Activated naive CD8-positive, alpha-beta T cell treated with anti-CD3 and anti-CD28 coated beads, Interleukin-2, amount 10 ng/mL, durations not matched to agents 7 days and 5 days (primary cell): ENCODE results near the gene C20orf173. TPM values are rescaled to one million over a fixed set of nuclear protein-coding genes. Genes with fewer than 3 reads are reported as not detected.
"Not testable (repeated sequence)": the region's sequence is repeated elsewhere in the genome, so short reads cannot be mapped to it uniquely, and the experiment has no call there.

Source experiments
- ATAC-seq: fragments of 150-1000 bp; cut with Tn5 transposase; one replicate; pipeline ENCODE4 v1.10.0; 2021; ENCODE audit warnings: low read depth, moderate library complexity
- POLR2A ChIA-PET: fragments of 350-600 bp; sonication (Branson Sonifier 250); formaldehyde crosslinking; loops from one replicate; lab custom pipeline; 2021; ENCODE audit warnings: antibody characterized with exemption; lab: Charles Lee
- DNase-seq: peaks from one replicate; pipeline ENCODE4 v3.0.0; 2021
- H3K27ac Mint-ChIP-seq: one replicate; pipeline ENCODE4 v1.8.0; 2022; ENCODE audit warnings: mild to moderate bottlenecking, mixed read lengths
- H3K27me3 Mint-ChIP-seq: one replicate; pipeline ENCODE4 v1.8.0; 2022; ENCODE audit warnings: mild to moderate bottlenecking, moderate library complexity, mixed read lengths
- H3K36me3 Mint-ChIP-seq: one replicate; pipeline ENCODE4 v1.8.0; 2021; ENCODE audit warnings: mild to moderate bottlenecking, mixed read lengths
- H3K4me1 Mint-ChIP-seq: one replicate; pipeline ENCODE4 v1.8.0; 2021; ENCODE audit warnings: mixed read lengths
- H3K4me3 Mint-ChIP-seq: one replicate; pipeline ENCODE4 v1.8.0; 2022; ENCODE audit warnings: mild to moderate bottlenecking, moderate library complexity, mixed read lengths
- H3K9me3 Mint-ChIP-seq: one replicate; pipeline ENCODE4 v1.8.0; 2021; ENCODE audit warnings: mixed read lengths
- total RNA-seq, 2 experiments: library from RNA; stranded (reverse); gene quantifications; one replicate each; pipeline ENCODE4 v1.2.3, GENCODE V29; 2021

C20orf173 gene
- total RNA-seq, 2 experiments from 2014 or later = not detected

DNA sequence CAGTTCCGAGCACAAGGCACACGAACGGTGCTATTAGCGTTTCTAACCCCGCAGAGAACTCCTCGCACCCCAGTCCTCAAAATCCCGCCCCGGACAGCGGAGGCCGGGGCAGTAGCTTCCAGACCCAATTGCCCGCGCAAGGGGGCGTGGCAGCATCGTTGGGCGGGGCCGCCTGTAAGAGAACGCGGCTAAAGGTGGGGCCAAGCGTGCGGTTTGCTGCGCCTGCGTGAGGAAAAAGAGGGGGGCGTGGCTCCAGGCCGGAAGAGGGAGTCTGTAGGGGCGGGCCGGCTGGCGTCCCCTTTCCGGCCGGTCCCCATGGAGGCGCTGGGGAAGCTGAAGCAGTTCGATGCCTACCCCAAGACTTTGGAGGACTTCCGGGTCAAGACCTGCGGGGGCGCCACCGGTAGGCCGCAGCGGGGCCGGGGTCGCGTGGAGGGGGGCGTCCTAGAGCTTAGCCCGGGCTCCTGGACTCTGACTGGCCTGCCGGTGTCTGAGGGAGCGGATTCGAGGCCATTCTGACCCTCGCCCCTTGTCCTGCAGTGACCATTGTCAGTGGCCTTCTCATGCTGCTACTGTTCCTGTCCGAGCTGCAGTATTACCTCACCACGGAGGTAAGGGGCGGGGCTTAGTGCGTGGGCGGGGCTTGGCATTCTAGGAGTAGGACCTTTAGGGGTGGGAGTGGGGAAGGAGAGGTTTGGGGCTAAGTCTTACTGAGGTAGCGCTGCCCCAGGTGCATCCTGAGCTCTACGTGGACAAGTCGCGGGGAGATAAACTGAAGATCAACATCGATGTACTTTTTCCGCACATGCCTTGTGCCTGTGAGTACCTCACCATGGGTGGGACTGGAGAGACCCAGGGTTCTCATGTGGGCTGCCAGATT is 12.6 kb upstream of the C20orf173 start, which contains the start of gene ERGIC3:
ERGIC3 (plus strand) TSS at position 296 of the 880 bp plus-strand sequence; CDS start at position 316, 20 bp downstream.
- ATAC-seq = peak; percentile 94
- Mint-ChIP-seq H3K27me3 (peaks cover 4% of the 10 kb centered on the region), H3K9me3 (no peaks in the 10 kb centered on the region), H3K36me3 (peaks cover 4% of the 10 kb centered on the region), H3K4me1 (peaks cover 14% of the 10 kb centered on the region), H3K27ac (peak within 1 kb of the TSS; percentile 94), H3K4me3 (peak within 1 kb of the TSS; percentile 94)
- POLR2A ChIA-PET = interaction anchor here (0.5 to 2.8 kb wide), 7 partner anchors 15 to 412 kb away, joined by 3 to 12 read pairs (median 5); partner anchors contain the start of genes SCAND1 and SPAG4
- DNase-seq = peak; percentile 97

DNA sequence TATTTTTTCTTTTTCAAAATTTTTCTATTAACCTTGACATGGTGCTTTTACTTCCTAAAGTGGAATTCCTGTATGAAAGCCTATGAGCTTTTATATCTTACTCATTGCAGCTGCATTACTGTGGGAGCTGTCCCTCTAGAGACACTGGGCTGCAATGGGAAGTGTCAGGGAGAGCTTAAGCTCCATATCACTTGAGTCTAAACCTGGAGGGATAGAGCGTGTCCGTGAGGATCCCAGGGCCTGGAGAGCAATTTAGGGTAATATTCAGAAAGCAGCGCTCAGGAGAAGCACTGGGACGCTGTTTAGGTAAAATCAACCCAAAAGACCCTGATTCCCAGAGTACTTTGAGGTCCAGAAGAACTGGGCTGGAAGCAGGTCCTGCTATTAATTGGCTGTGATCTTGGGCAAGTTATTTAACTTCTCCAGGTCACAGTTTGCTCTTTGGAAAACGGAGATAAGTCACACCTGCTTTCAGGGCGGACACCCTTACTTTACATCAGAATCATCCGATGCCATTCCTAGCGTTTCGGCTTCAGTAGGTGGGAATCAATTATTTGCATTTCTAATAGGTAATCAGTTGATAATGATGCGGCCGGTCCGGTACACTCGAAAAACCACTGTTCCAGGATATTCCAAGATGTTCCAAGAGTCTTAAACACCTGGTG is 11.8 kb upstream of the C20orf173 start:
- Mint-ChIP-seq H3K27ac (no peak overlapping the region), H3K36me3 (peaks cover 4% of the 10 kb centered on the region), H3K27me3 (peaks cover 4% of the 10 kb centered on the region), H3K9me3 (no peaks in the 10 kb centered on the region), H3K4me3 (peak overlapping the region; percentile 94), H3K4me1 (peaks cover 14% of the 10 kb centered on the region)
- DNase-seq (no peak), ATAC-seq (no peak)
- POLR2A ChIA-PET = interaction anchor here (0.6 to 2.8 kb wide), 6 partner anchors 50 to 413 kb away, joined by 4 to 12 read pairs (median 6); partner anchors contain the start of genes SCAND1 and SPAG4

DNA sequence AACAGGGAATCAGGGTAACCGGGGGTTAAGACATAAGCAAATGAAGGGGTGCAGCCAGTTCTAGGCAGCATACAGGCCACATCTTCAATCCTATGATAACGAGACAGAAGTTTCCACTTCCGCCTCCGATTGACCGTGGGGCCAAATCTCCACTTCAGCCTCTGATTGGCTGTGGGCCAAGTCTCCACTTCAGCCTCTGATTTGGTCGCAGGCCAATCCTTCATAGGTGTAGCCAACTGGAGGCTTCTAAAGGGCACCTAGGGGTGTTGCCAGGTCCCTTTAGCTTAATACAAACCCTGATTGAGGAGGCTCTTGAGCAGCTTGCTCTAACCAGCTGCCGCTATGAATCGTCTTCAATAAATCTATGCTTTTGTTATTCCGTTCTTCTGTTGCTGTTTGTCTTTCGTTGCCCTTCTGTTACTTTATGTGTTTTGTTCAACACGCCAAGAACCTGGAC is 10.3 kb upstream of the C20orf173 start:
- DNase-seq = no peak
- peaks cover 4% of the 10 kb centered on the region for H3K27me3 Mint-ChIP-seq
- peak overlapping the region; percentile 63 for H3K27ac Mint-ChIP-seq
- H3K36me3 Mint-ChIP-seq = peaks cover 4% of the 10 kb centered on the region
- ATAC-seq = peak; percentile 31
- H3K9me3 Mint-ChIP-seq = no peaks in the 10 kb centered on the region
- peak overlapping the region; percentile 61 for H3K4me3 Mint-ChIP-seq
- H3K4me1 Mint-ChIP-seq = peaks cover 14% of the 10 kb centered on the region
- POLR2A ChIA-PET = interaction anchor here (1.3 kb wide), 1 partner anchor 414 kb away, joined by 4 read pairs; the partner anchor contains the start of gene SCAND1

DNA sequence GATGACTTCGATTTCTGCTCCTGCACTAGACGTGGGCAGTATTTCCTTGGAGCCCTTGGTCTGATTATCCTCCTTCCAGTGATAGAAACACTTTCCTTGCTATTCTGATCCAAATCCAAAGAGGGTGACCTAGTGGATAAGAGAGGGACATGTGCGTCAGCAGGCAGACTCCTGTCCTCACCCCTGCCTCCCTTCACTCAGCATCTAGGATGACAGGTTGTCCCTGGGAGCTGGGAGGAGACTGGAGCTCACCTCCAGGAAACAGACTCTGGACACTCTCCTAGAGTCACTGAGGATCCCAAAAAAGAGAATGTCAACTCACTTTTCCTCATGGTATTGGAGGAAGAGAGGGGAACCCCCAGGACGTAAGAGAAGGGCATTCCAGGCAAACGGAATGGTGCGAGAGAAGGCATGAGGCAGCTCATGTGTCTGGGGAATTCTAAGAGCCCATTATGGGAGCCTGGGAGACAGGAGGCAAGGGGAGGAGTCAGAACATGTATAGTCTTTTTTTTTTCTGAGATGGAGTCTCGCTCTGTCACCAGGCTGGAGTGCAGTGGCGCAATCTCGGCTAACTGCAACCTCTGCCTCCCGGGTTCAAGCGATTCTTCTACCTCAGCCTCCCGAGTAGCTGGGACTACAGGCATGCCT is 2.2 kb downstream of the C20orf173 start:
- no peak overlapping the region for H3K27ac Mint-ChIP-seq
- POLR2A ChIA-PET = interaction anchor here (0.6 to 0.7 kb wide), 2 partner anchors 15 to 27 kb away, joined by 3 read pairs; no protein-coding TSS in a partner anchor

DNA sequence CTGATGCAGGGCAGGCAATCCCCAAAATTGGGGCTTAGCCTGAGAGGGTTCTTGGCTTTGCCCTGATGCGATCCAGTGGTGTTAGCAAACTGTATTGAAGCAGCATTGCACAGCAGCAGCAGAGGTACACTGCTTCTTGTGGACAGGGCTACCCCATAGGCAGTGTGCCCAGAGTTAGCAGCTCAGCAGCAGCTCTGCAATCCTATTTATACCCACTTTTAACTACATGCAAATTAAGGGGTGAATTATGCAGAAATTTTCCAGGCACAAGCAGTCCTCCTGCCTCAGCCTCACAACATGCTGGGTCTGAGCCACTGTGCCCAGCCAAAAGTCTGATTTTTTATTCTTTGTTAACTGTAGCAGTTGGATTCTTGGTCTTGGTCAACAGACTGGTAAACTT is 3.8 kb downstream of the C20orf173 start:
- Mint-ChIP-seq H3K4me1 (peaks cover 5% of the 10 kb centered on the region), H3K9me3 (no peaks in the 10 kb centered on the region), H3K36me3 (peaks cover 1% of the 10 kb centered on the region), H3K4me3 (no peak overlapping the region), H3K27ac (no peak overlapping the region), H3K27me3 (no peaks in the 10 kb centered on the region)
- ATAC-seq (no peak), DNase-seq (no peak)
- POLR2A ChIA-PET = no interaction called here

More for the DNA sequence above, 2.2 kb downstream of the C20orf173 start:
- Mint-ChIP-seq H3K27me3 (peaks cover 3% of the 10 kb centered on the region), H3K36me3 (peaks cover 1% of the 10 kb centered on the region), H3K4me1 (peaks cover 5% of the 10 kb centered on the region), H3K4me3 (no peak overlapping the region), H3K9me3 (no peaks in the 10 kb centered on the region)
- no peak for ATAC-seq
- DNase-seq = no peak

DNA sequence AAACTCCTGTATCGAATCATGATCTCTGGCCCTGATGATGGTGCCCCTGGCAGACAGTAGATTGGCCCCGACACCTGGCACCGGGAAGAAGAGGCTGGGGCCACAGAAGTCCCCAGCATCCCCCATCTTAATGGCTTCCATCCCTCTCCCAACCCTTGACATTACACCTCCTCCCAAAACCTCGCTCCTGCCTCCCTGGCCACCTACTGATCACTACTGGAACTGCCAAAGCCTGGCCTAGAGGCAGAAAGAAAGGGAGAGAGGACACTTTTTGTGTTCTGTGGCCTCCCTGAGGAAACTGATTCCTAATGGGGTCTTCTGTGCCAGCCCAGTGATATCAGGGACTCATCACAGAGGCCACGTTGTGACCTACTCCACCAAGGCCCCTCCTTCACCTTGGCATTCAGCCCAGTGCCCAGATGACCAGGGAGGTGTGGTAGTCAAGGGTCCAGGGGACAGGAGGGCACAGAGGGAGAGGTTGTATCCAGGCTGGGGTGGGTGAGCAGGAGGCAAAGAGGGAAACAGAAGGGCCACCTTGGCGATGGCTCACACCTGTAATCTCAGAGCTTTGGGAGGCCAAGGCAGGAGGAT is 6.1 kb downstream of the C20orf173 start:
- no peak for ATAC-seq
- Mint-ChIP-seq H3K36me3 (peaks cover 1% of the 10 kb centered on the region), H3K27ac (no peak overlapping the region), H3K4me1 (peaks cover 5% of the 10 kb centered on the region), H3K4me3 (no peak overlapping the region), H3K27me3 (no peaks in the 10 kb centered on the region), H3K9me3 (no peaks in the 10 kb centered on the region)
- POLR2A ChIA-PET = no interaction called here
- no peak for DNase-seq

DNA sequence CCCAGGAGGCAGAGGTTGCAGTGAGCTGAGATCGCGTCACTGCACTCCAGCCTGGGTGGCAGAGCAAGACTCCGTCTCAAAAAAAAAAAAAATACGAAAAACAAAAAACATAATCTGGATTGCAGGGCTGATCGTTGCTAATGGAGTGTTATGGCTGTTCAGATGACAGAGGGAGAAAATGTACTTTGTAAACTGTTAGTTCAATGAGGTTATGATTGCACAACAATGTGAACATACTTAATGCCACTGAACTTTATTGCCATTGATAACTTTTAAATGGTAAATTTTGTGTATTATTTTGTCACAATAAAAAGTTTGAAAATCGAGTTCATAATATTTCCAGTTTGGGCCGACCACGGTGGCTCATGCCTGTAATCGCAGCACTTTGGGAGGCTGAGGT is 10.5 kb downstream of the C20orf173 start:
- Mint-ChIP-seq H3K4me1 (no peaks in the 10 kb centered on the region), H3K9me3 (no peaks in the 10 kb centered on the region), H3K27me3 (no peaks in the 10 kb centered on the region), H3K27ac (no peak overlapping the region), H3K36me3 (no peaks in the 10 kb centered on the region), H3K4me3 (no peak overlapping the region)
- DNase-seq (no peak), ATAC-seq (no peak)
- POLR2A ChIA-PET = interaction anchor here (0.7 kb wide), 1 partner anchor 197 kb away, joined by 6 read pairs; no protein-coding TSS in a partner anchor

DNA sequence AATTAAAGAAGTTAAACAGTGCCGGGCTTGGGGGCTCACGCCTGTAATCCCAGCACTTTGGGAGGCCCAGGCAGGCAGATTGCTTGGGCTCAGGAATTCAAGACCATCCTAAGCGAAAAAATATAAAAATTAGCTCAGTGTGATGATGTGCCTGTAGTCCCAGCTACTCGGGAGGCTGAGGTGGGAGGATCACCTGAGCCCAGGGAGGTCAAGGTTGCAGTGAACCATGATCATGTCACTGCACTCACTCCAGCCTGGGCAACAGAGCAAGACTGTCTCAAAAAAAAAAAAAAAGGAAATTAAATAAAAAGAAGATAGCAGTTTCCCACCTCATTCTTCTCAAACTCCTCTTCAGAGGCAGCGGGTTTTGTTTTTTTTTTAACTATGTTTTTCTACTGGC is 11.7 kb downstream of the C20orf173 start:
- not testable (repeated sequence) for H3K27me3 Mint-ChIP-seq, H3K9me3 Mint-ChIP-seq, H3K4me3 Mint-ChIP-seq, H3K4me1 Mint-ChIP-seq, H3K27ac Mint-ChIP-seq, H3K36me3 Mint-ChIP-seq, DNase-seq, ATAC-seq
- POLR2A ChIA-PET = interaction anchor here (0.7 kb wide), 1 partner anchor 12 kb away, joined by 3 read pairs; no protein-coding TSS in a partner anchor

DNA sequence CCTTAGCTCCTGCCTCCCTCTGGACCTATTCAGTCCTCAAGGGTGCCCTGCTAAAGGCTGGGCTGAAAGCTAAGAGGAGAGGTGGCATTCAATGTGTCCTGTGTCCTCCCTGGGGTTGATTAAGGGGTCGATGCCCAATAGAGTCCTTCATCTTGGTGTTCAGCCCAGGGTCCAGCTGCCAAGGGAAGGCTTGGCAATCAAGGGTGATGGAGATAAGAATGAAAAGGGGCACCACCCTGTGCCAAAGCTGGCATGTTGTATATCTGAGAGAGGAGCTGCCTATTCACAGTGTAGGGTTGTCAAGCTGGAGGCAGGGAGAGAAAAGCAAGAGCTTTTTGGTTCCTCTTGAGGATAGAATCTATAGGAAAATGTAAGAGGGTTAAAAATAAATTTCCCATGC is 12.3 kb downstream of the C20orf173 start:
- H3K27ac Mint-ChIP-seq = no peak overlapping the region
- POLR2A ChIA-PET = interaction anchor here (0.7 kb wide), 1 partner anchor 11 kb away, joined by 3 read pairs; no protein-coding TSS in a partner anchor
- ATAC-seq (no peak), DNase-seq (no peak)
- H3K4me3 Mint-ChIP-seq = no peak overlapping the region
- H3K4me1 Mint-ChIP-seq = no peaks in the 10 kb centered on the region
- peaks cover 2% of the 10 kb centered on the region for H3K36me3 Mint-ChIP-seq
- no peaks in the 10 kb centered on the region for H3K27me3 Mint-ChIP-seq
- no peaks in the 10 kb centered on the region for H3K9me3 Mint-ChIP-seq

DNA sequence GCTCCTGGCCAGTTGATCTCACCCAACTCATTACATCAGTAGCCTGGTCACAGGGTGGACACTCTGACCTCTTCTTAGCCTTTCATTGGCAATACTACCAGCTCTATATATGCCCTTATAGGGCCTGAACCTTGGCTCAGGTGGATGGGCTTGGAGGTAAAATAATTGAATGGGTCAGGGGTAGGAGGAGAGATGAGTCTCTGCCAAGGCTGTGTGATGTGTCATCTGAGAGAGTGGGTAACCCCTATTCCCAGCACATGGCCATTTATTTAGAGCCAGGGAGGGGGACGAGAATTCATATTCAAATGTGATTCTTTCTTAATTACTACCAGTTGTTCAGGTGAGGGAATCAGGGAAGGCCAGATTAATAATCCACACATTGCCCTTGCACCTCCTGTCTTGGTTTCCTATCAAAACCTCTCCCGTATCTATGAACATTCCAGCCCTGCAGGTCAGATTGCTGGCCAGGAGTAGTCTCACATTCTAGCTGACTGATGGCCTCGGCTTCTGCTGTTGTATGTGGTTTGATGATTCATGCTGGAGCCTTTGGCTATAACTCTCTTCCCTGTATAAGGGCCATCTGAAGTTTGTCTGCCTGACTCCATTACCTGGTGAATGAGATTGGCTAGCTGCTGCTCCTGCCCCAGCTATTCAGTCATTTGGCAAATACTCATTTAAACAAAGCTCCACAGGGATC is 13.4 kb downstream of the C20orf173 start:
- H3K9me3 Mint-ChIP-seq = no peaks in the 10 kb centered on the region
- POLR2A ChIA-PET = interaction anchor here (1.0 kb wide), 1 partner anchor 226 kb away, joined by 3 read pairs; the partner anchor contains the start of gene RBM39

DNA sequence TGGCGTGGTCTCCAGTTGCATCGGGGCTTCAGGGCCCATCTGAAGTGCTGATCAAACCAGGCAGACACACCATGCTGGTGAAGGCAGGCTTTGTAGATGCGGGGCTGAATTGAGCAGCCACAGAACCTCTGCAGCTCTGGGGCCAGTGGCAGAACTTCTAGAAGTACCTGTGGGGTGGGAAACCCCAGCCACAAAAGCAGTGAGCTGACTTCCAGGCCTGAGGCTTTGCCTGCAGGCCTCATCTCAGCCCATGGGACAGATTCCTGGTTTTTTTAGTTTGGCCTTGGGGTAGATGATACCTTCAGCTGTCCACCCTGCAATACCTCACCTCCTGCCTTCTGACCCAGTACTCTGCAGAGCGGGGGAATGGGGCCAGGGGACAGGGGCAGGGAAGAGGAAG is 14.1 kb downstream of the C20orf173 start:
- Mint-ChIP-seq H3K27ac (no peak overlapping the region), H3K4me1 (no peaks in the 10 kb centered on the region), H3K9me3 (no peaks in the 10 kb centered on the region), H3K27me3 (no peaks in the 10 kb centered on the region), H3K36me3 (peaks cover 2% of the 10 kb centered on the region), H3K4me3 (no peak overlapping the region)
- POLR2A ChIA-PET = interaction anchor here (1.0 kb wide), 1 partner anchor 227 kb away, joined by 3 read pairs; the partner anchor contains the start of gene RBM39
- ATAC-seq (no peak), DNase-seq (no peak)

More for the DNA sequence above, 13.4 kb downstream of the C20orf173 start:
- H3K27me3 Mint-ChIP-seq = no peaks in the 10 kb centered on the region
- no peak for ATAC-seq
- peaks cover 2% of the 10 kb centered on the region for H3K36me3 Mint-ChIP-seq
- no peak overlapping the region for H3K4me3 Mint-ChIP-seq
- H3K4me1 Mint-ChIP-seq = no peaks in the 10 kb centered on the region
- H3K27ac Mint-ChIP-seq = no peak overlapping the region
- no peak for DNase-seq

DNA sequence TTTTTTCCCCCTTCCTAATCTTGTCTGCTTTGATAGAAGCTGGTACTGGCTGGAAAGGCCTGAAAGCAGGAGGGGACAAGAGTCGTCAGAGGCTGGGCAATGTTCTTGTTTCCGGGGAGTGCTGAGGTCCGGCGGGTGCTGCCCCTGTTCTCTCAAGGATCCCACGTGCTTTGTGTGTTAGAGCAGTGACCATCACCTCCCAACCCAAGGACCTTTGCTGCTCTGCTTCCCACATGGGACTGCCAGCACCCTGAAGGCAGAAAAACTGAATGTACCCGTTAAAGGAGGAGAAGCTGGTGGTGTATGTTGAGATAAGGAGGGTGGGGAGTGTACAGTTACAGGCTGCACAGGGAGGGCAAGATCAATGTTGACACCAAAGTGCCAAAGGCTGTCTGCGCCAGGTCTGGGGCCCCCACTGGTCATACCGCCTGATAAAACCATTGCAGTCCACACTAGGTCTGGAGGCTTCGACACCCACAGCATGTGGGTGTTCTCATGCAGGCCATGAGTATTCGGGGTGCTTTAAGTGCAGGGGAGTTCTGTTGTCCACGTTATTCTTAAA is 15.0 kb downstream of the C20orf173 start:
- POLR2A ChIA-PET = no interaction called here
- Mint-ChIP-seq H3K36me3 (peaks cover 3% of the 10 kb centered on the region), H3K9me3 (no peaks in the 10 kb centered on the region), H3K27me3 (no peaks in the 10 kb centered on the region), H3K27ac (no peak overlapping the region), H3K4me3 (no peak overlapping the region), H3K4me1 (no peaks in the 10 kb centered on the region)
- DNase-seq (no peak), ATAC-seq (no peak)
